Measurements from ENCODE around the gene APC2. TPM values are rescaled to one million over a fixed set of nuclear protein-coding genes. Genes with fewer than 3 reads are reported as not detected.

The APC2 gene
- polyA plus RNA-seq, 1 donor (not counting 4 experiments of a cell fraction or from before 2014, with no cell fraction given), result 0.01 TPM

GRCh38 chr19:1457892-1458291, 8.0 kb downstream of the APC2 start:
- Histone ChIP-seq H2AFZ (ENCODE audit: control insufficient read depth, low read length) (no peak overlapping the region), H3K9ac (ENCODE audit: control insufficient read depth, extremely low read depth, insufficient read depth, low read length) (no peak overlapping the region), H3K4me1 (ENCODE audit: control insufficient read depth, extremely low read depth, insufficient read depth, low read length) (peaks cover 6% of the 10 kb centered on the region), H3K36me3 (ENCODE audit: control insufficient read depth in 2 of 2, extremely low read depth in 1 of 2, insufficient read depth in 2 of 2, low read length in 2 of 2) (no peaks in the 10 kb centered on the region), H3K4me3 (ENCODE audit: control insufficient read depth in 2 of 3, extremely low read depth in 1 of 3, insufficient read depth in 2 of 3, low read depth in 1 of 3, low read length in 3 of 3) (no peak overlapping the region), H3K9me3 (ENCODE audit: control insufficient read depth, low read depth, low read length) (no peaks in the 10 kb centered on the region), H4K20me1 (ENCODE audit: control insufficient read depth, extremely low read depth, insufficient read depth, low read length) (no peaks in the 10 kb centered on the region), H3K27me3 (ENCODE audit: control insufficient read depth, extremely low read depth, insufficient read depth, low read length) (peaks cover 47% of the 10 kb centered on the region), H3K79me2 (ENCODE audit: control insufficient read depth, insufficient read depth, low read length) (no peaks in the 10 kb centered on the region), H3K9me1 (ENCODE audit: control insufficient read depth, extremely low read depth, insufficient read depth, low read length) (no peaks in the 10 kb centered on the region), H3K27ac (ENCODE audit: control insufficient read depth, insufficient read depth, low read length) (no peak overlapping the region), H3K4me2 (ENCODE audit: control insufficient read depth, extremely low read depth, insufficient read depth, low read depth, low read length) (no peak overlapping the region)
- no peak for DNase-seq (ENCODE audit: low read depth, low spot score)
- dilution Hi-C loops (cut with MboI; ENCODE audit: extremely low pct_ligation_motif_present, low sequenced_read_pairs), result no loop called here
- TF ChIP-seq, protein P1, sequence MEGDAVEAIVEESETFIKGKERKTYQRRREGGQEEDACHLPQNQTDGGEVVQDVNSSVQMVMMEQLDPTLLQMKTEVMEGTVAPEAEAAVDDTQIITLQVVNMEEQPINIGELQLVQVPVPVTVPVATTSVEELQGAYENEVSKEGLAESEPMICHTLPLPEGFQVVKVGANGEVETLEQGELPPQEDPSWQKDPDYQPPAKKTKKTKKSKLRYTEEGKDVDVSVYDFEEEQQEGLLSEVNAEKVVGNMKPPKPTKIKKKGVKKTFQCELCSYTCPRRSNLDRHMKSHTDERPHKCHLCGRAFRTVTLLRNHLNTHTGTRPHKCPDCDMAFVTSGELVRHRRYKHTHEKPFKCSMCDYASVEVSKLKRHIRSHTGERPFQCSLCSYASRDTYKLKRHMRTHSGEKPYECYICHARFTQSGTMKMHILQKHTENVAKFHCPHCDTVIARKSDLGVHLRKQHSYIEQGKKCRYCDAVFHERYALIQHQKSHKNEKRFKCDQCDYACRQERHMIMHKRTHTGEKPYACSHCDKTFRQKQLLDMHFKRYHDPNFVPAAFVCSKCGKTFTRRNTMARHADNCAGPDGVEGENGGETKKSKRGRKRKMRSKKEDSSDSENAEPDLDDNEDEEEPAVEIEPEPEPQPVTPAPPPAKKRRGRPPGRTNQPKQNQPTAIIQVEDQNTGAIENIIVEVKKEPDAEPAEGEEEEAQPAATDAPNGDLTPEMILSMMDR (optimal IDR thresholded peaks at IDR 0.05 in 1 of 3, IDR thresholded peaks at IDR 0.05 in 1 of 3, conservative IDR thresholded peaks at IDR 0.05 in 1 of 3; ENCODE audit: extremely low read depth in 1 of 3, insufficient read depth in 2 of 3, low read length in 3 of 3), result no peak
- no peak for TF ChIP-seq EZH2 (IDR thresholded peaks at IDR 0.05; ENCODE audit: low read length)
- FAIRE-seq, result no peak

GRCh38 chr19:1459479-1459878, 9.6 kb downstream of the APC2 start:
- TF ChIP-seq EZH2 (IDR thresholded peaks at IDR 0.05; ENCODE audit: low read length), result no peak
- TF ChIP-seq, protein P1 (optimal IDR thresholded peaks at IDR 0.05 in 1 of 3, IDR thresholded peaks at IDR 0.05 in 1 of 3, conservative IDR thresholded peaks at IDR 0.05 in 1 of 3; ENCODE audit: extremely low read depth in 1 of 3, insufficient read depth in 2 of 3, low read length in 3 of 3), result no peak
- no peaks in the 10 kb centered on the region for H3K79me2 ChIP-seq (ENCODE audit: control insufficient read depth, insufficient read depth, low read length)
- no peaks in the 10 kb centered on the region for H3K9me3 ChIP-seq (ENCODE audit: control insufficient read depth, low read depth, low read length)
- no peak overlapping the region for H3K4me3 ChIP-seq (ENCODE audit: control insufficient read depth in 2 of 3, extremely low read depth in 1 of 3, insufficient read depth in 2 of 3, low read depth in 1 of 3, low read length in 3 of 3)
- no peak overlapping the region for H3K27ac ChIP-seq (ENCODE audit: control insufficient read depth, insufficient read depth, low read length)
- no peaks in the 10 kb centered on the region for H3K9me1 ChIP-seq (ENCODE audit: control insufficient read depth, extremely low read depth, insufficient read depth, low read length)
- H3K9ac ChIP-seq (ENCODE audit: control insufficient read depth, extremely low read depth, insufficient read depth, low read length), result no peak overlapping the region
- H3K4me2 ChIP-seq (ENCODE audit: control insufficient read depth, extremely low read depth, insufficient read depth, low read depth, low read length), result no peak overlapping the region
- dilution Hi-C loops (cut with MboI; ENCODE audit: extremely low pct_ligation_motif_present, low sequenced_read_pairs), result no loop called here
- FAIRE-seq (no peak), DNase-seq (ENCODE audit: low read depth, low spot score) (no peak)
- no peaks in the 10 kb centered on the region for H3K36me3 ChIP-seq (ENCODE audit: control insufficient read depth in 2 of 2, extremely low read depth in 1 of 2, insufficient read depth in 2 of 2, low read length in 2 of 2)
- no peaks in the 10 kb centered on the region for H4K20me1 ChIP-seq (ENCODE audit: control insufficient read depth, extremely low read depth, insufficient read depth, low read length)
- no peak overlapping the region for H2AFZ ChIP-seq (ENCODE audit: control insufficient read depth, low read length)
- H3K27me3 ChIP-seq (ENCODE audit: control insufficient read depth, extremely low read depth, insufficient read depth, low read length), result peaks cover 35% of the 10 kb centered on the region
- H3K4me1 ChIP-seq (ENCODE audit: control insufficient read depth, extremely low read depth, insufficient read depth, low read length), result peaks cover 6% of the 10 kb centered on the region
